Measurements from ENCODE around the gene PRKG2. TPM values are rescaled to one million over a fixed set of nuclear protein-coding genes. Genes with fewer than 3 reads are reported as not detected.
A peak's percentile ranks its signal among the peaks of the same experiment; 100 is the strongest.
"Not testable (repeated sequence)": the region's sequence is repeated elsewhere in the genome, so short reads cannot be mapped to it uniquely, and the experiment has no call there.

Gene PRKG2, protein sequence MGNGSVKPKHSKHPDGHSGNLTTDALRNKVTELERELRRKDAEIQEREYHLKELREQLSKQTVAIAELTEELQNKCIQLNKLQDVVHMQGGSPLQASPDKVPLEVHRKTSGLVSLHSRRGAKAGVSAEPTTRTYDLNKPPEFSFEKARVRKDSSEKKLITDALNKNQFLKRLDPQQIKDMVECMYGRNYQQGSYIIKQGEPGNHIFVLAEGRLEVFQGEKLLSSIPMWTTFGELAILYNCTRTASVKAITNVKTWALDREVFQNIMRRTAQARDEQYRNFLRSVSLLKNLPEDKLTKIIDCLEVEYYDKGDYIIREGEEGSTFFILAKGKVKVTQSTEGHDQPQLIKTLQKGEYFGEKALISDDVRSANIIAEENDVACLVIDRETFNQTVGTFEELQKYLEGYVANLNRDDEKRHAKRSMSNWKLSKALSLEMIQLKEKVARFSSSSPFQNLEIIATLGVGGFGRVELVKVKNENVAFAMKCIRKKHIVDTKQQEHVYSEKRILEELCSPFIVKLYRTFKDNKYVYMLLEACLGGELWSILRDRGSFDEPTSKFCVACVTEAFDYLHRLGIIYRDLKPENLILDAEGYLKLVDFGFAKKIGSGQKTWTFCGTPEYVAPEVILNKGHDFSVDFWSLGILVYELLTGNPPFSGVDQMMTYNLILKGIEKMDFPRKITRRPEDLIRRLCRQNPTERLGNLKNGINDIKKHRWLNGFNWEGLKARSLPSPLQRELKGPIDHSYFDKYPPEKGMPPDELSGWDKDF
- total RNA-seq (2014; rRNA removed; shearing (Covaris generic)): 0.02 and 0.08 TPM in 2 replicates

DNA sequence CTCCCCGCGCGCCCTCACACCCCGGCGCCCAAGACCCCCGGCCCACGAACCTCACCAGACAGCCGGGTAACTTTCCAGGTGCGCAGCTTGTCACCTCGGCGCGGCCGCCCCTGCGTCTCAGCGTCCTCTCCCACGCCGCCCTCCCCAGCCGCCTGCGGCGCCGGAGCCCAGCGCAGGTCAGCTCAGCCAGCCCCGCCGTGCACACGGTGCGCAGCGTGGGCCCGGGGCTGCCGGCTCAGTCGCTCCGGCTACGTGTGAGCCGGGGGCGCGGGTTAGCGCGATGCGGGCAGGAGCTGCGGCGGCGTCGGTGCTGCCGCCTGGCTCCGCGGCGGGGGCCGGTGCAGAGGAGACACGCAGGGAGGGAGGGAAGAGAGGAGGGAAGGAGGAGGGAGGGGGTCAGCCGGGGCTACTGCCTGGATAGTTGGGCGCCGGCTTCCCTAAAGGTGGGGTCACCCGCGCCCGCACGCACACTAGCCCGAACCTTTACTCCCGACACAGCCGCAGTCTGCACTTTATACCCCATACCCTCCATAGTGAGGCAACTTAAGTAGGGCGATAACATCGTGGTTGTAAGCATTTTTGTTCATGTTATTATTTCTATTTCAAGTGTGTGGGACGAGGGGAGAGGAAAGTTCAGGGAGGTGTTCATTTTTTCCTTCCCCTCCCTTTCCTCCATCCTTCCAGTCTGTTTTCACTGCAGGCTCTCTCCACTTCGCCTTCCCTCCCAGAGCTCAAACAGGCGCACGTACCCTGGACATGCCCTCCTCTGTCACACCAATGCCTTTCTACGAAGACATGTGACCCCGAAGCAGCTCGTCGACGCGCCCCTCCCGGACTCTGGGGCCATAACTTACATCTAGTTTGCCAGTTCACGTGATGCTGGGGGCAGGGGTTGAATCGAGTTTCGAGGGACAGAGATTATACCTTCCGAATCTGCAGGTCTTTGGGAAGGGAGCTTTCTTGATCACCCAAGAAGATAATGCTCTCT is at the start of gene PRKG2:
PRKG2 (minus strand) TSS at position 342 of the 988 bp plus-strand sequence. CDS start 10,175 bp downstream, outside the sequence.
- DNase-seq (ENCODE audit: low spot score): no peak

DNA sequence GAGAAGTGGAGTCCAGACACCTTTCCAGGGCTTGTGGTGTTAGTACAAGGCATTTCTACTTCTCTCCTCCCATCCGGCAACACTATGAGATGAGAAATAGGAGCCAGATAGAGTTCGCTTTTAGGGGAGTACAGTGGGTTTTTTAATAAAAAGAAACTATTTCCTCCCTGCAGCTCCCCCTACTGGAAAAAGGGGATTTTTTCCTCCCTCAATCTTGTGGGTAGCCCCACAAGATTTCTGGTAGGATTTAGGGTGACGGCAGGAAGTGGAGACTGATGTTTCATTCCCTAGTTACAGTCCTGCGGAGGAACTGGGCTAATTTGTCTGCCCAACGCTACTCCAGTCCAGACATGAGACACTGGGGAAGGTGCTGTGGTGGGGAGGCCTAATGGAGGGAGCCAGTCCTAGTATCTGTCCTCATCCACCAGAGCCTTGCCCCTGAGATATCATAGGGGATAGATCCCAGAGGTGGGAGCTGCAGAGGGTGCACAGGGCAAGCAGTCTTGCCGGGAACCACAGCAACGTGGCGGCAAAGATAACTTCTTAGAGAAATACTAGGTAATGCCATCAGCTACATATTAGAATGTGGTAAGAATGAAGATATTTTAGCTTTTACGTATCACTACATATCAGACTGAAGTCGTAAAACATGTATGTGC is 45.5 kb upstream of the PRKG2 start:
- DNase-seq (ENCODE audit: low spot score): no peak

DNA sequence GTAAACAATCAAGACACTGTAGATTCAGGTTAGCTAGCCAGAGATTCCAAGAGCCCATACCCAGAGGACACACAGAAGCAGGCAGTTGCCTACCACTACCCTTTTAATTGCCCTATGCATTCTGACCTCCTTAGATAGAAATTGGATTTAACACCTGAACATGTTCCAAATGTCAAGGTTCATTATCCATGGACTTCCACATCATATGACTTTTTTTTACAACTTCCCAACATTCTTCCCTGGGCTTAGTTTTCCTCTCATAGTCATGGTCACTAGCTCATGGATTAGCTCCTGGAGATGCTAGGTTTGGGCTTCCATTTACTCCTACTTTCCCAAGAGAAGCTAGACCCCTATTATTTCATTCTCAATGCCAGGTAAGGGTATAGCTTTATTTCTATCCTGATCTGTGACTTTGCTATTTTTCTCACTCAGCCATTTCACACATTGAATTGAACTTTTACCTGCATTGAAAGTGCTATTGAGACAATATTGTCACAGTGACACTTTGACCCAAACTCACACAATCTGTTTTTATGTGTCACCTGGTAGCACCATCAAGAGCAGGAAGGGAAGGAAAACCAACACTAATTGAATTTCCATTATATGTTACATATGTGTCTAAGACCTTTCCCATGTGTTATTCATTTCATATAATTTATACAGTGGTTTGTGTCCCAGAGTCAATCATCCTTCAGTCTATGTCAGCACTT is 44.0 kb upstream of the PRKG2 start:
- DNase-seq (ENCODE audit: low spot score): no peak

DNA sequence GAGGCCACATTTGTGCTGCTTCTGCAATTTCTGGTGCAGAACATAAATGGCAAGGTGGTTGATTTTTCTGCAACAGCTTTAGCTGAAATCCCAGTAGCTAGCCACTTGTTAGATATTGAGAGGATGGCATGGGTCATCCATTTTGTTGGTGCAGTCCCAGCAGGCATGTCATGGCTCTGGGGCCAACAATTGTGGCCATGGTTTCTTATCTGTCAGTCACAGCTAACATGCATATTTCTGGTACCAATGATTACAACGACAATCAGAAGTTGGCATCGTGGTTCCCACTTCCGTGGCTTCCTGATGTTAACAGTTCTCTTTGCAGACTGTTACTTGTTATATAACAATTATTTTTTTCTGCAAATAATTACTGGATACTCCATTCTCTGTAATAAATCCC is 42.8 kb upstream of the PRKG2 start:
- DNase-seq (ENCODE audit: low spot score): no peak

DNA sequence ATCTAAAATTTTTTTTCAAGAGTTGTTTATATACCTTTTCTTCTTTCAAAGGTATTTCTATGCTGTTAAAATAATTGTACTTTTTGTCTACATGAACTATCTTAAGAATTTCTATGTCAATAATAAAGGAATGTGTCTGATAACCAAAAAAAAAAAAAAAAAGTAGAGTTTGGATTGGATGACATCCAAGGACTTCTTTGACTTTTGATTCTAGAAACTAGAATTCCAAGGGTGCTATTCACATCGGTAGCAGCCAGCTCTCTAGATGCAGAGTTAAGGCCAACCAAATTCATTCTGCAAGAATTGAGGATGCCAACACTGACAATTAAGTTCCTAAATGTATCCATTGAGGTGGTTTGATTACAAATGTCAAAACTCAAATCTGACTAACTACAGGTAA is 42.0 kb upstream of the PRKG2 start:
- DNase-seq (ENCODE audit: low spot score): no peak

DNA sequence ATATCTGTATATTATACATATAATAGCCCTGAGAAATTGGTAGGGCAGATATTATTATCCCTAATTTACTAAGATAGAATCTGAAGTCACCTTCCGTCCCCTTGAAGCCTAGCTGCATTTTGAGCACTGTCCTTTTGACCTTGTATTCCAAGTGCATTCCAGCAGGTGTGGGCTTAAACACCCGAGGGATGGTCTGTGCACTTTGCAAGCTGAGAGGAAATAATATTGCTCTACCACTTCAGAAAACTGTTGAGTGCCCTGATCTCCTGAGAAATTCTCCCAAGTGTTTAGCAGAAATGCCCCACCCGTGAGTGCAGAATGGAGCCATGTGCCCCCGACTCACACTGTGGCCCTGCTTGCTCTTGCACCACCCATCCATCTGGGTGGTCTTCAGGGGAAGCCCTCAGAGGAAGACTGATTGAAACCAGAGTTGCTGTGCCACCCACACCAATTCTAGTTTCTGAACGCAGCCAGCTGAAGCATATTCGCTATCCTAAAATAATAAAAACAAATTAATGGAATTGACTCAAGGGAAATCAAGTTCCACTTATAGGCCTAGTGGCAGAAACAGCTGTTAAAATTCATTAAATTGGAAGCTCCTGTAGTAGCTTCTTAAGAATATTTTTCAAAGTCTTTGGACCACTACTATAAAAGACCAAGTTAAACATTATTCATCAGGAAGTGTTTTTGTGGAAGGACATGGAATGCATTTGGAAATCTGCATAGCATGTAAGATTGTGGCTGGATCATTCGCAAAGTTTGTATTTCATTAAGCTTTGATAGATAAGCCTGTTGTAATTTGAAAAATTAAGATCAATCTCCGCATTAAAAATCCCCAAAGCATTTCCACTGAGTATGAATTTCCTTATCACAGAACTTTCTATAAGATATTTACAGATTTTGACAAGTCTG is 41.3 kb upstream of the PRKG2 start:
- DNase-seq (ENCODE audit: low spot score): no peak

DNA sequence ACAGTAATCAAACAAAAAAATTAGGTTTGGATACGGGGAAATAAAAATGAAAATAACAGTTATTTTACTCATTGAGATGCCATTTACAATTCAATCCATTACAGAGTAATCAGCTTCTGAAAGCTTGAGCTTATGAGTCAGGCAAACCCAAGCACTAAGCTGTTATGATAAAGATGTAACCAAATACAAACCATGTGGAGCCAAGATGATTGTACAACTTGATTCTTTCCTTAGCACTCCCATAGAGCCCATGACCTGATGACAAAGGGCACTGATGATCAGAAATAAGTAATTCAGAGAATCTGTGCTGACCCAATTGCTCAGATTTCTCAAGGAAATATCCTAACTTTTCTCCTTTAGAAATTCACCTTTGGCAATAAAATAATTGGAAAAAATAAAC is 40.5 kb upstream of the PRKG2 start:
- peak; percentile 6 for DNase-seq (ENCODE audit: low spot score)

DNA sequence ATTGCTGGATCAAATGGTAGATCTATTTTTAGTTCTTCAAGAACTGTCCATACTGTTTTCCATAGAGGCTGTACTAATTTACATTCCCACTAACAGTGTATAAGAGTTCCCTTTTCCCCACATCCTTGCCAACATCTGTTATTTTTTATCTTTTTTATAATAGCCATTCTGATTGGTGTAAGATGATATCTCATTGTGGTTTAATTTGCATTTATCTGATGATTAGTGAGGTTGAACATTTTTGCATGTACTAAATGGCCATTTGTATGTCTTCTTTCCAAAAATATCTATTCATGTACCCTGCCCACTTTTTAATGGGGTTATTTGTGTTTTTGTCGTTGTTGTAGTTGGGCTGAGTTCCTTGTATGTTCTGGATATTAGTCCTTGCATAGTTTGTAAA is 35.4 kb upstream of the PRKG2 start:
- DNase-seq (ENCODE audit: low spot score): no peak

DNA sequence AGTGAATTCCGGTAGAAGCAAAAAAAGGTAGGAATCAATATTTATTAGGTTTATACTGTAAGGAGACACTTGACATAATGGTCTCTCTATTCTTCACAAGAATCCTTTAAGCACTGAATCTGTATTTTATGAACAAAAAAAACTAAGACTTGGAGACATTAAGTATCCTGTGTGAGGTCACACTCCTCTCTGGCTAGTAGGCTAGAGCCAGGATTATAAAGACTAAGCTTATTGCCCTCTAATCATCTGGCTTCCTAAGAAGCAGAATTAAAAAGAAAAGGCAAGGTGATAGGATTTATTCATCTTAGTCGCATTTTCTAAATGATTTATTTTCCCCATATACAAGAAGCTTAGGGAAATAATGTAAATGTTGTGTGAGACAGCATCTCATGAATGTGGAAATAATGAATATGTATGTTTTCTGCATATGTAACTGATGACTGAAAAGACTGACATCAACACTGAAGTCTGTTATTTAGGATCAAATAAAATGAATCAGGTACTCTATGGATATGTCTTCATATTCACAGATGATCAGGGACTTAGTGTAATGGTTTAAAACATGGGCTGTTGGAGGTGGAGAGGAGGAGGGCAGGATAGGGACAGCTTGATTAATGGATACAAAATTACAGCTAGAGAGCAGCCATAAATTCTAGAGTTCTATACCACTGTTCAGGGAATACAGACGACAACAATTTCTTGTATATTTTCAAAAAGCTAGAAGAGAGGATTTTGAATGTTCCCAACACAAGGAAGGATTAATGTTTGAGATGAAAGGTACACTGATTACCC is 30.4 kb upstream of the PRKG2 start:
- DNase-seq (ENCODE audit: low spot score): no peak

DNA sequence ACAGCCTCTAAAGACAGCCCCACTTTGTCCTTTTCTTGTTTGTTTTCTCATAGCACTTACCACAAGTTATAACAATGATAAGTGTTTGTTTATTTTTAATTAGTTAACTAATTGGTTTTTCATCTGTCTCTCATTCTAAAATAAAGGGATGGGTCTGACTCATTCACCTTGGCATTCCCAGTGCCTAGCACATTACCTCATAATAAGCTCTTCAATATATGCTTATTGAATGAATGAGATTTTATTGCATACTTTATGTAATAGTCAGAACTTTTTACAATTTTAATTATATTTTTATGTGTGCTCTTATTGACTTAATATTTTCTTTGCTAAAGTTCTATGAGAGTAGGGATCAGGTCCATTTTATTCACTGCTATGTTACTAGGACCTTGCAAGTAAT is 22.8 kb upstream of the PRKG2 start:
- DNase-seq (ENCODE audit: low spot score): no peak

DNA sequence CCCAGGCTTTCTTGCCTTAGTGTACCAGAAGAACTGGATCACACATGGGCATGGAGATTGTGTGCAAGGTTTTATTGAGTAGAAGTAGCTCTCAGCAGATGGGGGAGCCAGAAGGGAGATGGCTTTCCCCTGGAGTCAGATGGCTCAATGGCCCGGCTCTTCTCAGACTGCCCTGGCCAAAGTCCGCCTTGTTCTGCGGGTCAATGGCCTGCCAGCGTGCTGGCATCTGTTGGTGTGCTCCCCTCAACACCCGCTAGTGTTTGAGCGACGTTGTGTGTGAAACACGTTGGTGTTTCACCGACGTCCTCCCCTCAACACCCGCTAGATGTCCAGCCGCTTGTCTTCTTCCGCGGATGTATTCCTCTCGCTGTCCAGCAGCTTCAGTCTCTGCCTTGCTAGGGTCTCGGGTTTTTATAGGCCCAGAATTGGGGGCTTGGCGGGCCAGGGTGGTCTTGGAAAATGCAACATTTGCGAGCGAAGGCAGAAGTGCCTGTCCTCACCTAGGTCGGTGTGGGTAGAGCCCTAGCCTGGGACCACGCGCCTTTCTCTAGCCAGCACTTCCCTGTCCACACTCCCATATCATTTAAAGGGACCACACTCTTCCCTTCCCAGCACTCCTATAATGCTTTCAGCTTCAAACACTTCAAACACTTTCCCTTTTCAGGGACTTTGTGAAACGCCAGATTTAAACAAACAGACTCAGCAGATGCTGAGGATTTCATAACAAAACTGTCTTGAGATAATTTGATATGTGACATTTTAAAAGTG is 21.1 kb upstream of the PRKG2 start:
- no peak for DNase-seq (ENCODE audit: low spot score)

DNA sequence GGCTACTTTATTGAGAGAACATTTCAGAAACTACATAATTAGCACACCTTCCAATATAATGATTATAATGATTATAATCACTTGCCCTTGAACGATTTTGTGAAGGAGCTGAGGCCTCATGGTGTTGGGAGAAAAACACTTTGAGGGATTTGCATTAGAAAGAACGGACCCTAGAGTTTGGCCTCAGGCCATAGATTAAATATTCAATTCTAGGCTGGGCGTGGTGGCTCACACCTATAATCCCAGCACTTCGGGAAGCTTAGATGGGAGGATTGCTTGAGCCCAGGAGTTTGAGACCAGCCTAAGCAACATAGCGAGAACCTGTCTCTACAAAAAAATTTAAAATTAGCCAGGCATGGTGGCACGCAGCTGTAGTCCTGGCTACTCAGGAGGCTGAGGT is 12.9 kb upstream of the PRKG2 start:
- no peak for DNase-seq (ENCODE audit: low spot score)

DNA sequence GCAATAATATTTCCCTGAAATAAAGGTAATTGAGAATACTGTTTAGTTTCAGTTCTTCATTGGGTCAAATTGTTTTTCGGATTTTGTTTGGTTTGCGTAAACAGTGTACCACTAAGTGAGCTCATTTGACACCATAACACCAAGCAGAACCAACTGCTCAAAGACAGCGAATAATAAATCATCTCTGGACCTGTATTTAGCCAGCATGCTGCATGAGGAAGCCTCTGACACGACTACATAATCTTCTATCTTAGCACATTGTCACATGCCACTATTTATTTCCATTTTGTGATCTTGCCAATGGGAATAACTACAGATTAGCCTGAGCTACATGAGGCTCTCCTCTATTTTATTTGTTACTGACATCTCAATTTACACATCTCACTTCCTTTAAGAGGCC is 12.1 kb upstream of the PRKG2 start:
- DNase-seq (ENCODE audit: low spot score): no peak

DNA sequence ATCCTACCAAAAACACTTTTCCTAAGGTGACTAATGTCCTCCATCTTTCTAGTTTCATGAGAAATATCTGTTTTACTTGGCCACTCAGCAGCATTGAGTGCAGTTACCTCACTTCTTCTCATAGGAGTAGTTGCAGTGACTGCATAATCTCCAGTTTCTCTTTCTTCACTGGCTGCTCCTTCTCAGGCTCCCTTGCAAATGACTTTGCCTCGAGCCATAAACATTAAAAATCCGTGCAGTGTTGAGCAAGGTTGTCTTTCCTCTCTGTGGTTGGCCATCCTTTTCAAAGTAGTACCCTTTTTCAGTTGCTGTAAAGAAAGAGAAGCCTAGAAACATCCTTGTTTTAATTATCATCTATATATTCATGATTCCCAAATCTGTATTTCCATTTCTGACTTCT is 10.2 kb upstream of the PRKG2 start:
- no peak for DNase-seq (ENCODE audit: low spot score)

DNA sequence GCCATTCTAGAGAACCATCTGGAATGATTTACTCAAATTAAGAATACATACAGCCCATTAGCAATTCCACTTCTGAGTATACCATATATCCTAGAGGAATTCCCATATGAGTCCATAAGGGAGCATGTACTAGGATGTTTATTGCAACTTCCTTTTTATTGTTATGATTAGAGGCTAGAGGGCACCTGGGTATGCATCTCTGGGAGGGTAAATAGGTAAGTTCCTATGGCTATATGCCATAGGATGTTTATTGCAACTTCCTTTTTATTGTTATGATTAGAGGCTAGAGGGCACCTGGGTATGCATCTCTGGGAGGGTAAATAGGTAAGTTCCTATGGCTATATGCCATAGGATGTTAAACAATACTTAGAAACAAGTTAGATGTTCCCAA is 7.1 kb upstream of the PRKG2 start:
- not testable (repeated sequence) for DNase-seq (ENCODE audit: low spot score)

DNA sequence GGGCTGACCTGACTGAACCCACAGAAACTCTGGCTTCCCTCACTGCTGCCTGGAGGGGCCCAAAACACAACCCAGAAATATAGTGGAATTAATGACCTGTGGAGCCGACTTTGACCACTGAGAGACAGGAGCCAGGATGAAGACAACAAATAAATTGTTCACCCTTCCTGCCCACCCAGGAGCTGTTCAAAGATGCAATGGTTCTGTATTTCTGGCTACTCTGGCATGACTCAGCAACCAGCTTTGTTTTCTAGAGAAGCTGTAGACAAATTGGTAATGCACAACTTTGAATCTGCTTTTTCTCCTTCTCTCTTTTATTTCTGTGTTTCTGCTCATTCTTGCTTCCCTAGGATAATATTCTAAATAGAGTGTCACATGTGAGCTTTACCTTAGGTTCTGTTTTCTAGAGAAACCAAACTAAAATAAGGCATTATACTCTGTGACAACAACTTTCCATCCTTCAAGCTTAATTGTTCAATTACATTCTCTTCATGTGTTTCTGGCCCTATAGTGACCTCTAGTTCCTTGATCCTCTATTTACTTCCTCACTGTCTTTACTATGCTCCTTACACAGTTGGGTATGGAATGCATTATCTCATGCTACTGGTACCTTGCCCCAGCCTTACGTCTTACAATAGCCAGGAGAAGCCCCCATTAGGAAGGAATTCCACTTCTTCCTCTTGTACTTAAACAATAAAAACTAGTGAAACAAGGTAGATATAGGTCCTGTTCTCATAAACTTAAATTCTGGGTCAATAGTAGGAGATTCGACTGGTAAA is 6.5 kb upstream of the PRKG2 start:
- DNase-seq (ENCODE audit: low spot score): no peak

DNA sequence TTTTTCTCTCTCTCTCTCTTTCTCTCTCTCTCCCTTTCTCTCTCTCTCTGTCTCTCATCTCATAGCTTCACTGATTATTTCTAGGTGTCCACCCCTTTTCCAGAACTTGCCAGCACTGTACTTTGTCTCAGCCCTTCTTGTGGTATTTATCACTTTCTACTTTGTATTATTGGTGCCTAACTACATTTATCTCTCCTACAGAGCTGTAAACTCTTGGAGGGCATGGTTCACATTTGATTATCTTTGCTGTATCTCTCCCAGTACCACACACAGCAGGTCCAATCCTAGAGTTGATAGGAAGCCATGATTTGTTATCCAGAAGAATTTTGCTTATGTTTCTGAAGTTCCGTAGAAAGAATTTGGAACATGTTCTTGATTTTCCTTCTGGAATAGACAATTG is 5.2 kb upstream of the PRKG2 start:
- no peak for DNase-seq (ENCODE audit: low spot score)

Data from H4 (cell line).